Calu3 (cell line): ENCODE data around the gene CERK. TPM values are rescaled to one million over a fixed set of nuclear protein-coding genes. Genes with fewer than 3 reads are reported as not detected.

Experiments
- BruUV-seq: library from RNA; stranded (reverse); fragments of 400-500 nt; replicated peaks from 2 replicates; lab custom pipeline; 2021; lab: Mats Ljungman, UMichigan
- CTCF ChIA-PET: fragments of 300-600 bp; sonication (Branson Sonifier 250); formaldehyde crosslinking; loops from one replicate; lab custom pipeline; 2022; ENCODE audit warnings: antibody characterized with exemption; lab: Charles Lee
- DNase-seq: peaks from one replicate; pipeline ENCODE4 v3.0.0; 2022
- H3K27ac Mint-ChIP-seq: one replicate; pipeline ENCODE4 v1.8.0; 2022; ENCODE audit warnings: mixed read lengths; ENCODE audit not compliant: unreplicated experiment
- H3K27me3 Mint-ChIP-seq: one replicate; pipeline ENCODE4 v1.8.0; 2022; ENCODE audit warnings: mixed read lengths; ENCODE audit not compliant: unreplicated experiment
- H3K36me3 Mint-ChIP-seq: one replicate; pipeline ENCODE4 v1.8.0; 2022; ENCODE audit warnings: mild to moderate bottlenecking, moderate library complexity, mixed read lengths; ENCODE audit not compliant: insufficient read depth, unreplicated experiment
- H3K4me1 Mint-ChIP-seq: one replicate; pipeline ENCODE4 v1.8.0; 2022; ENCODE audit warnings: mild to moderate bottlenecking, low read depth, mixed read lengths; ENCODE audit not compliant: unreplicated experiment
- H3K4me3 Mint-ChIP-seq: one replicate; pipeline ENCODE4 v1.8.0; 2022; ENCODE audit warnings: mild to moderate bottlenecking, low read depth, moderate library complexity, mixed read lengths; ENCODE audit not compliant: unreplicated experiment
- H3K9me3 Mint-ChIP-seq: one replicate; pipeline ENCODE4 v1.8.0; 2022; ENCODE audit warnings: low read depth, mixed read lengths; ENCODE audit not compliant: unreplicated experiment
- CTCF ChIP-seq: fragments of 200-600 bp; IDR thresholded peaks from one replicate; pipeline ENCODE4 v1.8.0; 2022; ENCODE audit warnings: antibody characterized with exemption; ENCODE audit not compliant: unreplicated experiment
- intact Hi-C: fragments of 100-400 bp; cut with micrococcal nuclease; formaldehyde crosslinking; loops from one replicate; pipeline ENCODE4 v1.10.0; 2022; ENCODE audit not compliant: unreplicated experiment
- total RNA-seq: library from RNA; stranded (reverse); gene quantifications from 2 replicates; pipeline ENCODE4 v1.2.3, GENCODE V29; 2022

The CERK gene
- total RNA-seq, 1 experiment from 2014 or later, result 25.0 TPM

- H3K4me3 Mint-ChIP-seq, result no peak overlapping the region
- DNase-seq, result no peak
- H3K9me3 Mint-ChIP-seq, result no peaks in the 10 kb centered on the region
- H3K4me1 Mint-ChIP-seq, result peaks cover 23% of the 10 kb centered on the region
- BruUV-seq, result no TSS peak
- TF ChIP-seq CTCF, result no peak
- no peak overlapping the region for H3K27ac Mint-ChIP-seq
- H3K36me3 Mint-ChIP-seq, result peaks cover 29% of the 10 kb centered on the region
- CTCF ChIA-PET, result interaction anchor here (0.8 kb wide), 1 partner anchor 10 kb away, joined by 3 read pairs; no protein-coding TSS in a partner anchor
- intact Hi-C loops, result no loop called here
- no peaks in the 10 kb centered on the region for H3K27me3 Mint-ChIP-seq
Observed at GRCh38 chr22:46728470-46728869, 9.6 kb downstream of the CERK start.

GRCh38 chr22:46727813-46728364, 10.2 kb downstream of the CERK start:
- CTCF ChIA-PET, result interaction anchor here (0.8 kb wide), 1 partner anchor 11 kb away, joined by 3 read pairs; no protein-coding TSS in a partner anchor
- no peak for DNase-seq
- Mint-ChIP-seq H3K9me3 (no peaks in the 10 kb centered on the region), H3K36me3 (peaks cover 34% of the 10 kb centered on the region), H3K4me1 (peaks cover 23% of the 10 kb centered on the region), H3K27ac (no peak overlapping the region), H3K4me3 (no peak overlapping the region), H3K27me3 (no peaks in the 10 kb centered on the region)
- intact Hi-C loops, result no loop called here
- BruUV-seq, result no TSS peak
- TF ChIP-seq CTCF, result no peak

- no TSS peak for BruUV-seq
- no peak overlapping the region for H3K27ac Mint-ChIP-seq
- CTCF ChIA-PET, result no interaction called here
Observed at GRCh38 chr22:46726986-46727317, 11.1 kb downstream of the CERK start.

GRCh38 chr22:46726066-46726985, 11.7 kb downstream of the CERK start:
- no peak for TF ChIP-seq CTCF
- Mint-ChIP-seq H3K27me3 (no peaks in the 10 kb centered on the region), H3K27ac (no peak overlapping the region), H3K4me3 (no peak overlapping the region), H3K9me3 (no peaks in the 10 kb centered on the region), H3K4me1 (peaks cover 11% of the 10 kb centered on the region), H3K36me3 (peaks cover 32% of the 10 kb centered on the region)
- DNase-seq, result no peak
- CTCF ChIA-PET, result no interaction called here
- BruUV-seq, result no TSS peak
- intact Hi-C loops, result no loop called here

More at GRCh38 chr22:46726986-46727317, 11.1 kb downstream of the CERK start:
- peaks cover 38% of the 10 kb centered on the region for H3K36me3 Mint-ChIP-seq
- no peak for DNase-seq
- intact Hi-C loops, result no loop called here
- no peak for TF ChIP-seq CTCF
- no peaks in the 10 kb centered on the region for H3K27me3 Mint-ChIP-seq
- peaks cover 17% of the 10 kb centered on the region for H3K4me1 Mint-ChIP-seq
- H3K4me3 Mint-ChIP-seq, result no peak overlapping the region
- H3K9me3 Mint-ChIP-seq, result no peaks in the 10 kb centered on the region
